Gastrocnemius medialis (tissue), 4 donors: ENCODE data around the gene SMIM12. TPM values are rescaled to one million over a fixed set of nuclear protein-coding genes. Genes with fewer than 3 reads are reported as not detected.

ENCODE experiments used
- ATAC-seq, 2 donors: fragments of 150-250 bp; one replicate each; pipeline ENCODE4 v1.9.1; 2016
- DNase-seq, 2 donors: peaks; one replicate each; pipeline ENCODE4 v3.0.0-alpha.2; 2019
- H3K27ac ChIP-seq, 4 donors: fragments of 200-600 bp; sonication (generic); 1 replicate in 1 of 4; 2 replicates in 3 of 4; pipeline ENCODE4 v1.5.1; 2016 to 2018; ENCODE audit warnings: mild to moderate bottlenecking in 2 of 4, moderate library complexity in 1 of 4
- H3K27me3 ChIP-seq, 3 donors: fragments of 200-600 bp; sonication (generic) in 2 of 3; 1 replicate in 1 of 3; 2 replicates in 2 of 3; pipeline versions ENCODE4 v1.5.1 to v1.6.0; 2016 to 2019; ENCODE audit warnings: mild to moderate bottlenecking in 1 of 3, moderate library complexity in 1 of 3
- H3K36me3 ChIP-seq, 2 donors: fragments of 200-600 bp; sonication (generic) in 1 of 2; one replicate each; pipeline ENCODE4 v1.5.1; 2017 to 2018
- H3K4me1 ChIP-seq, 2 donors: fragments of 200-600 bp; sonication (generic) in 1 of 2; one replicate each; pipeline ENCODE4 v1.5.1; 2016 to 2017; ENCODE audit warnings: mild to moderate bottlenecking in 2 of 2
- H3K4me3 ChIP-seq, 4 donors: fragments of 200-600 bp; sonication (generic) in 3 of 4; 1 replicate in 1 of 4; 2 replicates in 3 of 4; pipeline ENCODE4 v1.5.1; 2016 to 2019; ENCODE audit warnings: mild to moderate bottlenecking in 2 of 4
- H3K9me3 ChIP-seq, 3 donors: fragments of 200-600 bp; sonication (generic) in 2 of 3; 1 replicate in 1 of 3; 2 replicates in 2 of 3; pipeline ENCODE4 v1.5.1; 2016 to 2019
- POLR2A ChIP-seq, 2 donors: fragments of 450-650 bp; IDR thresholded peaks; one replicate each; pipeline ENCODE4 v1.6.1; 2017; ENCODE audit warnings: antibody characterized with exemption in 2 of 2, mild to moderate bottlenecking in 2 of 2, moderate library complexity in 2 of 2
- in situ Hi-C, 4 donors: fragments of 200-750 bp; cut with MboI; loops; one replicate each; pipeline versions ENCODE4 v1.15.0 to v1.8.0; 2017; ENCODE audit warnings: low sequenced_read_pairs in 4 of 4
- intact Hi-C: fragments of 100-400 bp; cut with DNase I; formaldehyde crosslinking; loops from one replicate; pipeline ENCODE4 v1.15.1; 2023; ENCODE audit warnings: low total_unique reads
- total RNA-seq, 4 donors: library from RNA; depleted of rRNA; stranded (reverse); fragments of >200 nt; gene quantifications; one replicate each; pipeline versions ENCODE4 v1.1.0 to v1.2.3, GENCODE V29; 2016
- TF ChIP-seq, protein P1 (sequence below), 5 experiments: fragments of 450-650 bp in 3 of 5; fragments of 200-600 bp in 2 of 5; sonication (generic) in 2 of 5; IDR thresholded peaks in 4 of 5; conservative IDR thresholded peaks in 1 of 5; 1 replicate in 4 of 5; 2 replicates in 1 of 5; pipeline ENCODE4 v1.5.1; 2016 to 2019; ENCODE audit warnings: antibody characterized with exemption in 5 of 5, mild to moderate bottlenecking in 3 of 5, moderate library complexity in 3 of 5

SMIM12 gene
- total RNA-seq, 4 donors from 2014 or later: 24.2 to 40.8 (median 35.6) TPM

GRCh38 chr1:34803770-34804169 lies 55.8 kb downstream of the SMIM12 start:
- no peaks in the 10 kb centered on the region for H3K4me1 ChIP-seq
- H3K9me3 ChIP-seq: no peaks in the 10 kb centered on the region
- no peak overlapping the region for H3K27ac ChIP-seq
- in situ Hi-C loops: no loop called here
- H3K27me3 ChIP-seq: no peaks in the 10 kb centered on the region
- no peak for DNase-seq
- ATAC-seq: no peak
- intact Hi-C loops: no loop called here
- H3K36me3 ChIP-seq: no peaks in the 10 kb centered on the region
- TF ChIP-seq, protein P1, sequence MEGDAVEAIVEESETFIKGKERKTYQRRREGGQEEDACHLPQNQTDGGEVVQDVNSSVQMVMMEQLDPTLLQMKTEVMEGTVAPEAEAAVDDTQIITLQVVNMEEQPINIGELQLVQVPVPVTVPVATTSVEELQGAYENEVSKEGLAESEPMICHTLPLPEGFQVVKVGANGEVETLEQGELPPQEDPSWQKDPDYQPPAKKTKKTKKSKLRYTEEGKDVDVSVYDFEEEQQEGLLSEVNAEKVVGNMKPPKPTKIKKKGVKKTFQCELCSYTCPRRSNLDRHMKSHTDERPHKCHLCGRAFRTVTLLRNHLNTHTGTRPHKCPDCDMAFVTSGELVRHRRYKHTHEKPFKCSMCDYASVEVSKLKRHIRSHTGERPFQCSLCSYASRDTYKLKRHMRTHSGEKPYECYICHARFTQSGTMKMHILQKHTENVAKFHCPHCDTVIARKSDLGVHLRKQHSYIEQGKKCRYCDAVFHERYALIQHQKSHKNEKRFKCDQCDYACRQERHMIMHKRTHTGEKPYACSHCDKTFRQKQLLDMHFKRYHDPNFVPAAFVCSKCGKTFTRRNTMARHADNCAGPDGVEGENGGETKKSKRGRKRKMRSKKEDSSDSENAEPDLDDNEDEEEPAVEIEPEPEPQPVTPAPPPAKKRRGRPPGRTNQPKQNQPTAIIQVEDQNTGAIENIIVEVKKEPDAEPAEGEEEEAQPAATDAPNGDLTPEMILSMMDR (IDR thresholded peaks at IDR 0.05 in 4 of 5, conservative IDR thresholded peaks at IDR 0.05 in 1 of 5): no peak
- no peak for TF ChIP-seq POLR2A (IDR thresholded peaks at IDR 0.05)
- no peak overlapping the region for H3K4me3 ChIP-seq

Other genes with a start within 250 kb of the SMIM12 start
- not detected for gene GJB5, start 104.7 kb downstream of the SMIM12 start, total RNA-seq
- not detected for gene GJB4, start 100.0 kb downstream of the SMIM12 start, total RNA-seq
- gene GJB3, start 78.5 kb downstream of the SMIM12 start, total RNA-seq: not detected
- gene GJA4, start 66.8 kb downstream of the SMIM12 start, total RNA-seq: 10 to 100 TPM; 14.4 to 41.4 (median 27.7) TPM
- under 1 TPM in 1 of 4 donors, not detected in 3; 0.15 TPM for gene DLGAP3, start 69.9 kb upstream of the SMIM12 start, total RNA-seq
- 10 to 100 TPM in 1 of 4 donors, 1 to 10 TPM in 3; 4.7 to 10.9 (median 7.1) TPM for gene TMEM35B, start 125.6 kb upstream of the SMIM12 start, total RNA-seq
- gene ZMYM6, start 172.2 kb upstream of the SMIM12 start, total RNA-seq: 1 to 10 TPM; 2.9 to 7.3 (median 4.2) TPM
- gene ZMYM1, start 219.6 kb upstream of the SMIM12 start, total RNA-seq: 1 to 10 TPM; 1.8 to 7.6 (median 3.6) TPM